H9 (cell line): ENCODE measurements around the gene GLDC. TPM values are rescaled to one million over a fixed set of nuclear protein-coding genes. Genes with fewer than 3 reads are reported as not detected.

ENCODE experiments used
- DNase-seq: peaks from one replicate; pipeline ENCODE4 v3.0.0-alpha.2; 2017
- H2AFZ ChIP-seq: one replicate; pipeline ENCODE4 v1.6.1; 2013; ENCODE audit warnings: mild to moderate bottlenecking, low read length, control low read depth, moderate library complexity
- H2AK5ac ChIP-seq: 2 replicates; pipeline ENCODE4 v1.6.1; 2013; ENCODE audit warnings: low read length, control low read depth, mixed read lengths; ENCODE audit not compliant: insufficient read length
- H2BK120ac ChIP-seq: one replicate; pipeline ENCODE4 v1.6.1; 2013; ENCODE audit warnings: low read depth, mild to moderate bottlenecking, low read length, control low read depth, inconsistent platforms; ENCODE audit not compliant: poor library complexity, severe bottlenecking
- H2BK12ac ChIP-seq: 2 replicates; pipeline ENCODE4 v1.6.1; 2013; ENCODE audit warnings: low read length, control low read depth, mixed read lengths, low read depth; ENCODE audit not compliant: insufficient read length
- H2BK15ac ChIP-seq: 2 replicates; pipeline ENCODE4 v1.6.1; 2013; ENCODE audit warnings: low read depth, low read length, control low read depth
- H2BK20ac ChIP-seq: one replicate; pipeline ENCODE4 v1.6.1; 2013; ENCODE audit warnings: low read depth, mild to moderate bottlenecking, low read length, control low read depth, inconsistent platforms; ENCODE audit not compliant: poor library complexity, severe bottlenecking
- H2BK5ac ChIP-seq: 2 replicates; pipeline ENCODE4 v1.6.1; 2013; ENCODE audit warnings: low read length, control low read depth, mixed read lengths; ENCODE audit not compliant: insufficient read length
- H3K14ac ChIP-seq: 2 replicates; pipeline ENCODE4 v1.6.1; 2013; ENCODE audit warnings: low read length, control low read depth; ENCODE audit not compliant: insufficient read depth
- H3K18ac ChIP-seq: 2 replicates; pipeline ENCODE4 v1.6.1; 2013; ENCODE audit warnings: low read depth, mild to moderate bottlenecking, mixed read lengths, low read length, control low read depth; ENCODE audit not compliant: insufficient read length
- H3K23ac ChIP-seq: 2 replicates; pipeline ENCODE4 v1.6.1; 2013; ENCODE audit warnings: low read length, control low read depth, mixed read lengths, low read depth; ENCODE audit not compliant: insufficient read length
- H3K23me2 ChIP-seq: 2 replicates; pipeline ENCODE4 v1.6.1; 2013; ENCODE audit warnings: low read depth, mild to moderate bottlenecking, mixed read lengths, low read length, control low read depth; ENCODE audit not compliant: insufficient read length, poor library complexity, severe bottlenecking
- H3K27ac ChIP-seq: 2 replicates; pipeline ENCODE4 v1.5.1; 2013; ENCODE audit warnings: low read length, control low read depth, mixed read lengths, low read depth; ENCODE audit not compliant: insufficient read length
- H3K27me3 ChIP-seq: 2 replicates; pipeline ENCODE4 v1.6.1; 2013; ENCODE audit warnings: low read length, control low read depth, inconsistent platforms; ENCODE audit not compliant: insufficient read depth
- H3K4ac ChIP-seq: 2 replicates; pipeline ENCODE4 v1.6.1; 2013; ENCODE audit warnings: low read depth, mild to moderate bottlenecking, control low read depth, inconsistent platforms, low read length, moderate library complexity
- H3K4me1 ChIP-seq: 2 replicates; pipeline ENCODE4 v1.6.1; 2013; ENCODE audit warnings: low read length, control low read depth, inconsistent platforms; ENCODE audit not compliant: insufficient read depth
- H3K4me2 ChIP-seq: 2 replicates; pipeline ENCODE4 v1.6.1; 2013; ENCODE audit warnings: low read length, control low read depth, mixed read lengths; ENCODE audit not compliant: insufficient read length, insufficient read depth
- H3K56ac ChIP-seq: 2 replicates; pipeline ENCODE4 v1.6.1; 2013; ENCODE audit warnings: low read depth, mild to moderate bottlenecking, mixed read lengths, low read length, control low read depth; ENCODE audit not compliant: insufficient read length
- H3K79me1 ChIP-seq: 2 replicates; pipeline ENCODE4 v1.6.1; 2013; ENCODE audit warnings: low read depth, mild to moderate bottlenecking, moderate library complexity, low read length, control low read depth, inconsistent platforms; ENCODE audit not compliant: insufficient read depth, poor library complexity, severe bottlenecking
- H3K79me2 ChIP-seq: 2 replicates; pipeline ENCODE4 v1.6.1; 2013; ENCODE audit warnings: low read length, control low read depth, inconsistent platforms; ENCODE audit not compliant: insufficient read depth
- H3K9ac ChIP-seq: 2 replicates; pipeline ENCODE4 v1.6.1; 2013; ENCODE audit warnings: low read length, control low read depth, mixed read lengths; ENCODE audit not compliant: insufficient read length; ENCODE audit errors: extremely low read depth
- H3K9me3 ChIP-seq: one replicate; pipeline ENCODE4 v1.6.1; 2013; ENCODE audit warnings: low read depth, low read length, inconsistent platforms; ENCODE audit not compliant: control insufficient read depth
- H3T11ph ChIP-seq: one replicate; pipeline ENCODE4 v1.6.1; 2013; ENCODE audit warnings: mild to moderate bottlenecking, low read length, control low read depth, inconsistent platforms
- H4K20me1 ChIP-seq: one replicate; pipeline ENCODE4 v1.6.1; 2013; ENCODE audit not compliant: control insufficient read depth, insufficient read length, insufficient read depth
- H4K5ac ChIP-seq: 2 replicates; pipeline ENCODE4 v1.6.1; 2013; ENCODE audit warnings: low read depth, mild to moderate bottlenecking, mixed read lengths, low read length, control low read depth; ENCODE audit not compliant: insufficient read length
- H4K8ac ChIP-seq: replicated peaks from 2 replicates; pipeline ENCODE4 v1.6.1; 2013; ENCODE audit warnings: low read length, control low read depth, mixed read lengths, low read depth; ENCODE audit not compliant: insufficient read length
- H4K91ac ChIP-seq: 2 replicates; pipeline ENCODE4 v1.6.1; 2013; ENCODE audit warnings: low read depth, mild to moderate bottlenecking, moderate library complexity, mixed read lengths, low read length, control low read depth; ENCODE audit not compliant: insufficient read length
- H3K27ac Mint-ChIP-seq, 3 experiments: 2 replicates in 2 of 3; 3 replicates in 1 of 3; pipeline ENCODE4 v1.8.0; 2020 to 2021; ENCODE audit warnings: mixed read lengths in 3 of 3, mild to moderate bottlenecking in 1 of 3, moderate library complexity in 1 of 3
- H3K27me3 Mint-ChIP-seq: 2 replicates; pipeline ENCODE4 v1.8.0; 2021; ENCODE audit warnings: low read depth, mild to moderate bottlenecking, moderate library complexity, mixed read lengths
- H3K36me3 Mint-ChIP-seq, 3 experiments: 2 replicates in 2 of 3; 3 replicates in 1 of 3; pipeline ENCODE4 v1.8.0; 2020 to 2021; ENCODE audit warnings: low read depth in 3 of 3, mixed read lengths in 3 of 3; ENCODE audit not compliant: insufficient read depth in 1 of 3
- H3K4me1 Mint-ChIP-seq, 2 experiments: 2 replicates each; pipeline ENCODE4 v1.8.0; 2020; ENCODE audit warnings: mixed read lengths in 2 of 2
- H3K4me3 Mint-ChIP-seq, 2 experiments: 2 replicates in 1 of 2; 3 replicates in 1 of 2; pipeline ENCODE4 v1.8.0; 2020 to 2021; ENCODE audit warnings: mild to moderate bottlenecking in 2 of 2, mixed read lengths in 2 of 2, moderate library complexity in 1 of 2
- H3K9me3 Mint-ChIP-seq, 2 experiments: 2 replicates in 1 of 2; 3 replicates in 1 of 2; pipeline ENCODE4 v1.8.0; 2020; ENCODE audit warnings: mild to moderate bottlenecking in 2 of 2, mixed read lengths in 2 of 2, moderate library complexity in 1 of 2
- WGBS: extraction: QIAGEN DNeasy Blood & Tissue Kit; methylation state at CpG from one replicate; pipeline ENCODE4 v1.1.7; 2013; ENCODE audit warnings: missing lambda C conversion rate, low lambda C conversion rate, mixed read lengths; ENCODE audit not compliant: insufficient read length; ENCODE audit errors: extremely low coverage; 5-methylcytosine and 5-hydroxymethylcytosine counted together
- total RNA-seq: library from RNA; stranded (reverse); gene quantifications from 2 replicates; pipeline ENCODE4 v1.2.1, GENCODE V29; 2021
- TF ChIP-seq, protein P1 (sequence below): fragments of 200-600 bp; sonication (generic); conservative IDR thresholded peaks from 3 replicates; pipeline ENCODE4 v1.8.0; 2021; ENCODE audit warnings: antibody characterized with exemption, mild to moderate bottlenecking

Gene GLDC
- total RNA-seq, 1 experiment from 2014 or later: 74.4 TPM

DNA sequence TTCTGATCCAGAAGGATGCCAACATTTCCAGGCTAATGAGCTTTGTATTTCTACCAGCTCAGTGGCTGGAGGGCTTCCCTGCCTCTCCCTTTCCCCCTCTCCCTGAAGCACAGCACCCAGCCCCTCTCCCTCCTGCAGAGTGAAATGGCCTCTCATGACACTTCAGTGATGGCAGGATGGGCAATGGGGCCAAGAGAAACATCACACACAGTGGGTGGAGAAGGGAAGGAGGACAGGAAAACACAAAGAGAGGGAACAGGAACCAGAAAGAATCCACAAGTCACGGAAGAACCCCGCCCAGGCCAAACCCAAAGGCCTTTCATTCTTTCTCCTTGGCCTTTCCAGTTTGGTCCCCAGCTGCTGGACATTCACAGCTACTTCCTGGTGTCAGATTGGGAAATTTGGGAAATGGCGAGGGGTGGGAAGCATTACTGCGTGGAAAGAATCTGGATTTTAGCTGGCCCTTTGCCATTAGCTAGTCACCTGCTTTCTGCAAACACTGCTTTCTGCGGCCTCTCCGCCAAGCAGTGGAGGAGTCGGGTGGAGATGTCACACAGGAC, 82.6 kb downstream of the GLDC start:
- H4K91ac ChIP-seq: no peak overlapping the region
- H3K79me2 ChIP-seq: no peaks in the 10 kb centered on the region
- H3K4ac ChIP-seq: no peak overlapping the region
- no peak overlapping the region for H3K4me2 ChIP-seq
- Mint-ChIP-seq H3K9me3 (no peaks in the 10 kb centered on the region), H3K4me3 (no peak overlapping the region; a peak in 1 of 5 replicates), H3K36me3 (peaks cover 28 to 50% (median 31%) of the 10 kb centered on the region in 3 experiments), H3K27ac (no peak overlapping the region; a peak in 2 of 7 replicates), H3K4me1 (peaks cover 9 to 14% of the 10 kb centered on the region in 2 experiments), H3K27me3 (no peaks in the 10 kb centered on the region)
- H3K23ac ChIP-seq: no peak overlapping the region
- DNase-seq: no peak
- H2BK15ac ChIP-seq: no peak overlapping the region
- H3T11ph ChIP-seq: no peak overlapping the region
- no peaks in the 10 kb centered on the region; the same call in 1 of the 2 replicates for H3K4me1 ChIP-seq
- no CpG with 5 or more reads among the region's 7 CpGs for WGBS
- no peak overlapping the region for H3K14ac ChIP-seq
- no peak overlapping the region for H2AFZ ChIP-seq
- no peak overlapping the region for H3K18ac ChIP-seq
- TF ChIP-seq, protein P1, sequence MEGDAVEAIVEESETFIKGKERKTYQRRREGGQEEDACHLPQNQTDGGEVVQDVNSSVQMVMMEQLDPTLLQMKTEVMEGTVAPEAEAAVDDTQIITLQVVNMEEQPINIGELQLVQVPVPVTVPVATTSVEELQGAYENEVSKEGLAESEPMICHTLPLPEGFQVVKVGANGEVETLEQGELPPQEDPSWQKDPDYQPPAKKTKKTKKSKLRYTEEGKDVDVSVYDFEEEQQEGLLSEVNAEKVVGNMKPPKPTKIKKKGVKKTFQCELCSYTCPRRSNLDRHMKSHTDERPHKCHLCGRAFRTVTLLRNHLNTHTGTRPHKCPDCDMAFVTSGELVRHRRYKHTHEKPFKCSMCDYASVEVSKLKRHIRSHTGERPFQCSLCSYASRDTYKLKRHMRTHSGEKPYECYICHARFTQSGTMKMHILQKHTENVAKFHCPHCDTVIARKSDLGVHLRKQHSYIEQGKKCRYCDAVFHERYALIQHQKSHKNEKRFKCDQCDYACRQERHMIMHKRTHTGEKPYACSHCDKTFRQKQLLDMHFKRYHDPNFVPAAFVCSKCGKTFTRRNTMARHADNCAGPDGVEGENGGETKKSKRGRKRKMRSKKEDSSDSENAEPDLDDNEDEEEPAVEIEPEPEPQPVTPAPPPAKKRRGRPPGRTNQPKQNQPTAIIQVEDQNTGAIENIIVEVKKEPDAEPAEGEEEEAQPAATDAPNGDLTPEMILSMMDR: no peak
- H3K27me3 ChIP-seq: no peaks in the 10 kb centered on the region; the same call in 1 of the 2 replicates
- H2BK5ac ChIP-seq: no peak overlapping the region
- H3K56ac ChIP-seq: no peak overlapping the region
- no peaks in the 10 kb centered on the region for H3K23me2 ChIP-seq
- H2BK120ac ChIP-seq: no peak overlapping the region
- H3K27ac ChIP-seq: no peak overlapping the region
- no peaks in the 10 kb centered on the region for H3K9me3 ChIP-seq
- no peaks in the 10 kb centered on the region for H3K79me1 ChIP-seq
- H4K20me1 ChIP-seq: no peaks in the 10 kb centered on the region
- no peak overlapping the region for H2AK5ac ChIP-seq
- H4K5ac ChIP-seq: no peak overlapping the region
- no peak overlapping the region for H2BK20ac ChIP-seq
- H3K9ac ChIP-seq: no peak overlapping the region
- no peak overlapping the region for H2BK12ac ChIP-seq
- no peak overlapping the region for H4K8ac ChIP-seq
